ENCODE results near the gene NFATC3.

- TF ChIP-seq POLR2AphosphoS5 (IDR thresholded peaks at IDR 0.05), result peak in 2 of 3 donors; percentile 62 to 68
- no peak for TF ChIP-seq CTCF (IDR thresholded peaks at IDR 0.05)
- no peak for TF ChIP-seq EP300 (IDR thresholded peaks at IDR 0.05)
These were observed 160.0 kb downstream of the NFATC3 start, which contains the start of gene PLA2G15 for GRCh38 chr16:68244903-68245853.
